HG02763 (cell line): Measurements from ENCODE around the gene DEFB125.
"Not testable (repeated sequence)": the region's sequence is repeated elsewhere in the genome, so short reads cannot be mapped to it uniquely, and the experiment has no call there.

ENCODE experiments used
- ATAC-seq: cut with Tn5 transposase; IDR thresholded peaks from one replicate; pipeline ENCODE4 v1.9.1; 2021; ENCODE audit warnings: mild to moderate bottlenecking, moderate library complexity; ENCODE audit not compliant: unreplicated experiment

The DEFB125 gene

GRCh38 chr20:87401-87800 is at the start of gene DEFB125:
DEFB125 (plus strand) TSS chr20:87672; CDS start chr20:87710, 38 bp downstream.
- no peak for ATAC-seq

- ATAC-seq: no peak
Observed at GRCh38 chr20:60035-60918, 27.2 kb upstream of the DEFB125 start.

- no peak for ATAC-seq
Observed at GRCh38 chr20:61230-61629, 26.2 kb upstream of the DEFB125 start.

GRCh38 chr20:61757-62156 is 25.7 kb upstream of the DEFB125 start:
- ATAC-seq: no peak

- ATAC-seq: no peak
Observed at GRCh38 chr20:62487-62886, 25.0 kb upstream of the DEFB125 start.

GRCh38 chr20:64026-64603 is 23.4 kb upstream of the DEFB125 start:
- no peak for ATAC-seq

GRCh38 chr20:64766-65322 is 22.6 kb upstream of the DEFB125 start:
- ATAC-seq: no peak

- no peak for ATAC-seq
Observed at GRCh38 chr20:77231-77630, 10.2 kb upstream of the DEFB125 start.

- no peak for ATAC-seq
Observed at GRCh38 chr20:78338-78737, 9.1 kb upstream of the DEFB125 start.

GRCh38 chr20:79565-79964 is 7.9 kb upstream of the DEFB125 start:
- no peak for ATAC-seq

GRCh38 chr20:90651-91050 is 3.2 kb downstream of the DEFB125 start:
- ATAC-seq: no peak

- ATAC-seq: no peak
Observed at GRCh38 chr20:93641-94040, 6.2 kb downstream of the DEFB125 start.

GRCh38 chr20:95215-95614 is 7.7 kb downstream of the DEFB125 start:
- no peak for ATAC-seq

- not testable (repeated sequence) for ATAC-seq
Observed at GRCh38 chr20:97691-98090, 10.2 kb downstream of the DEFB125 start.

- no peak for ATAC-seq
Observed at GRCh38 chr20:101975-102374, 14.5 kb downstream of the DEFB125 start.

GRCh38 chr20:103456-103855 is 16.0 kb downstream of the DEFB125 start:
- no peak for ATAC-seq

- no peak for ATAC-seq
Observed at GRCh38 chr20:112396-112795, 24.9 kb downstream of the DEFB125 start.

GRCh38 chr20:117518-117917 is 30.0 kb downstream of the DEFB125 start:
- no peak for ATAC-seq

- not testable (repeated sequence) for ATAC-seq
Observed at GRCh38 chr20:129786-130323, 42.4 kb downstream of the DEFB125 start.

- no peak for ATAC-seq
Observed at GRCh38 chr20:137668-138490, 50.4 kb downstream of the DEFB125 start.

GRCh38 chr20:142290-142689 is 54.8 kb downstream of the DEFB125 start, which contains the start of gene DEFB126:
DEFB126 (plus strand) TSS chr20:142590; CDS start chr20:142629, 39 bp downstream.
- ATAC-seq: no peak
